Non-pigmented ciliary epithelial cell (primary cell): ENCODE data around the gene RCSD1.
"Not testable (repeated sequence)": the region's sequence is repeated elsewhere in the genome, so short reads cannot be mapped to it uniquely, and the experiment has no call there.

Experiments used
- DNase-seq: peaks from one replicate; pipeline ENCODE4 v3.0.0-alpha.2; 2010; ENCODE audit warnings: low read depth

Gene RCSD1

DNA sequence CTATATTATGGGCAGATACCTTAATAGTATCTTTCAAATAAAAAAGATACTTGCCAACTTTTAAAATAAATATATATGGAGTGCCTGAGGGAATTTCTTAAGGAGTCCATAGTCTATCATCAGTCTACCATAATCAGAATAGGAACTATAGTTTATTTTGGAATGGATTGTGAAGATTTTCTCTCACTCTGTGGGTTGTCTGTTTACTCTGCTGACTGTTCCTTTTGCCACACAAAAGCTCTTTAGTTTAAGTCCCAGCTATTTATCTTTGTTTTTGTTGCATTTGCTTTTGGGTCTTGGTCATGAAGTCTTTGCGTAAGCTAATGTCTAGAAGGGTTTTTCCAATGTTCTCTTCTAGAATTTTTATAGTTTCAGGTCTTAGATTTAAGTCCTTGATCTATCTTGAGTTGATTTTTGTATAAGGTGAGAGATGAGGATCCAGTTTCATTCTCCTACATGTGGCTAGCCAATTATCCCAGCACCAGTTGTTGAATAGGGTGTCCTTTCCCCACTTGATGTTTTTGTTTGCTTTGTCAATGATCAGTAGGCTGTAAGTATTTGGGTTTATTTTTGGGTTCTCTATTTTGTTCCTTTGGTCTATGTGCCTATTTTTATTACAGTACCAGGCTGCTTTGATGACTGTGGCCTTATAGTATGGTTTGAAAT lies 112.5 kb downstream of the RCSD1 start:
- DNase-seq: not testable (repeated sequence)

- no peak for DNase-seq
Measured at GRCh38 chr1:167744901-167745300, 114.9 kb downstream of the RCSD1 start.

DNA sequence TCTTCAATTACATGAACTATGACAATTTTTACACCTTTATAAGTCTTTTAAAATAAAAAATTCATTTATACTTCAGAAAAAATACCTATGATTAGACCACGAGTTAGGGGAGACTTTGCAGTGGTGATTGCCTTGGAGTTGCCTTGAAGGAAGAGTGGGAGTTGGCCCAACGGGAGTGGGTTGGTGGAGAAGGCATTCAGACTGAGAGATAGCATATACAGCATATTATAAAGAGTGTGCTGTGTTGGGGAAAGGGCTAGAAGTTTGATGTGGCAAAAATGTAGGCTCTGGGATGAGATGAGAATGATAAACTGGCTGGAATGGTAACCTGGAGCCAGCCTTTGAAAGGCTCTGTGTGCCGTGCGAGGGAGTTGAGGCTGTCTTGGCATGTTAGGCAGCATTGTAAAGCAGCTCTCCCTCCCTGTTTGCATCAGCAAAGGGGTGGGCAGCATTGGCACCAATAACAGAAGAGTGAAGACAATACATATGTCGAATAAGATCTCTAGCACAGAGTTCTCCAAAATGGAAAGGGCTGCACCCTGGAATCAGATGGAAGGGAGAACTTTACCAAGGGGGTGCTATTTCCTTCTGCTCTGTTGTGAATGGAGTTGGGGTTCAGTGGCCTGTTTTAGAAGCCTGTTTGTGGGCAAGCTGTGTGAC lies 116.1 kb downstream of the RCSD1 start:
- no peak for DNase-seq

DNA sequence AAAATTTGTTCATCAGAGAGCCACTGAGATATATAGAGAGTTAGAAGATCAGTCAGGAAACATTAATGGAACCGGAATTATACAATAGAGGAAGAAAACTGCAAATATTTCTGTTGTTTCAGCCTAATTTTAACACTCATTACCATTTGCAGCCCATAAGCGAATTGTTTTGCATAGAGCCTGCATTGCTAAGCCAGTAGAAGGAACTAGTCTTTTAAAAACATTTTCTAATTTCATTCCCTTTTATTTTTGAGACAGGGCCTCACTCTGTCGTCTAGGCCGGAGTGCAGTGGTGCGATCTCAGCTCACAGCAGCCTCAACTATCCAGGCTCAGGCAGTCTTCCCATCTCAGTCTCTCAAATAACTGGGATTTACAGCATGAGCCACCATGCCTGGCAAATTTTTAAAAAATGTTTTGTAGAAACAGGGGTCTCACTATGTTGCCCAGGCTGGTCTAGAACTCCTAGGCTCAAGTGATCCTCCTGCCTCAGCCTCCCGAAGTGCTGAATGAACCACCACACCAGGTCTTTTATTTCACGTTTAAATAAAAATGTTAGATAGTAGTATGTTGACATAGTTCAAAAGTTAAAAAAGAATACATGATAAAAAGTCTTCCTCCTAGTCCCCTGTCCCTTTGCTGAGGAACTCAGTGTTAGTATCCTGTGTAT lies 117.1 kb downstream of the RCSD1 start:
- no peak for DNase-seq

GRCh38 chr1:167747988-167748387 lies 118.0 kb downstream of the RCSD1 start:
- no peak for DNase-seq

DNA sequence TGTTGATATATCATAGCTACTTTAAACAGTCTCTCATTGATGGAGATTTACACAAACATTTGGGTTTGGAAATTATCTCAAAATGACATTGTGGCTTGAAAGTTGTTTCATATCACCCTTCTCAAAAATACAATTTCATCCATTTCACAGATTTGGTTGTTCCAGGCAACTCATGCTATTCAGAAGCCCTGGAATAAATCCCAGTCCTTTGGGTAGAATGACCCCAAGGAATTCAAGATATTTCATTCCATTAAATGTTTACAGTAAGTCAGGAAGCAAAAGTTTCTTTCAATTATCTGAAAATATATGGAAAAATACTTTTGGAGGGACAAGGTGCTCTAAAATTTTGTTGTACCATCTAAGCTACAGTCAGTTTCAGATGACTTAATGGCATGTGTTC lies 118.9 kb downstream of the RCSD1 start:
- DNase-seq: no peak

DNA sequence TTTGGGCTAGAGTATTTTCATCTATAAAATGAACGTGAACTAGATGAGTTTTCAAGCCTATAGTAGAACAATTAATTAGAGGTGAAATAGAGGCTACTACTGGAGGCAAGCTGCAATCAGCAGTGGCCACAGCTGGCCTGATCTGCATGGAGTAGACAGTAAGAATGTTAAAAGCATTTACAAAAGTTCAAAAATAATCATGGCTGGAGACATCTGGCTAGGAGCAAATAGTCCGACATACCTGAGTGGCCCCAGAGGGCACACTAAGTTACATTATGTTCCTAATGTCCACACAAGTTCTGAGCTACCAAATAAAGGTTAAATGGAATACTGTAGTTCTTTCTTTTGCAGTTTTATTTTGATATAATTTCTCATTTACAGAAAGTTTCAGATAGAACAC lies 119.7 kb downstream of the RCSD1 start:
- DNase-seq: no peak

- DNase-seq: no peak
Measured at GRCh38 chr1:167750641-167751040, 120.6 kb downstream of the RCSD1 start.

DNA sequence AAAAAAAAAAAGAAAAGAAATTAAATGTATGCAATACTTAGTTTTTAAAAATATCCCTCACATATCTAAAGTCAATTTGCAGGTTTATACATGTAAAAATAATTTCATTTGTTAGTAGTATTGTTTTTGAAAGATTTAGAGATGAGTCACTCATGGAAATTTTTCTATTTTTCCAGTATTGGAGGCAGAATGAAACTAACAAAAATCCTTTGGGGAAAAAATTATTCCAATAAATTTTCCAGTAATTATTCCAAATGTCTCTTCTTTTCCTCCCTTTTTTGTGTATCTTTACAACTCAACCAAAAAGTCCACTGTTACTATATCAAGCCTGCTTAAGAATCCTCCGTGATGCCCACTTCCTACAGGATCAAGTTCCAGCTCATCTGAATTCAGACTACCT lies 121.6 kb downstream of the RCSD1 start:
- DNase-seq: no peak

GRCh38 chr1:167752219-167752985 lies 122.4 kb downstream of the RCSD1 start:
- DNase-seq: no peak

DNA sequence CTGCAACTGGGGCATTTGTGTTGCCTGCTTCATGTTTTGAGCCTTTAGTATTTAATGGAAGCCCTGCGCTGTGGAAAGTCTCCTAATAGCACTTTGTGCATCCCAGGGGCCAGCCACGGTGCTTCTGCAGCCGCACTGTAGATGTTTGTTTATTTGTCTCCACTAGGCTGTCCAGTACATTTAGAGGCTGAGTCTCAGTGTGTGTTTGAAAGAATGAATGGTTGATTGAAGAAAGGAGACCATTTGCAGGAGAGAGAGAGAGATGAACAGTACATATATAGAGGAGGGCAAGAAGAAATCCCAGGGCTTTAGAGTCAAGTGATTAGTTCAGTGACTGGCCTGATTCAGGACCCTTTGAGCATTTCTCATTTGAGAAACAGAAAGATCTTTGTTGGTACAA lies 125.6 kb downstream of the RCSD1 start:
- no peak for DNase-seq
